Right forelimb (tissue), 1 donor: ENCODE data around the gene BTK.
"Not testable (repeated sequence)": the region's sequence is repeated elsewhere in the genome, so short reads cannot be mapped to it uniquely, and the experiment has no call there.

ENCODE experiments used
- DNase-seq: peaks from one replicate; pipeline ENCODE4 v3.0.0-alpha.2; 2018

The BTK gene

DNA sequence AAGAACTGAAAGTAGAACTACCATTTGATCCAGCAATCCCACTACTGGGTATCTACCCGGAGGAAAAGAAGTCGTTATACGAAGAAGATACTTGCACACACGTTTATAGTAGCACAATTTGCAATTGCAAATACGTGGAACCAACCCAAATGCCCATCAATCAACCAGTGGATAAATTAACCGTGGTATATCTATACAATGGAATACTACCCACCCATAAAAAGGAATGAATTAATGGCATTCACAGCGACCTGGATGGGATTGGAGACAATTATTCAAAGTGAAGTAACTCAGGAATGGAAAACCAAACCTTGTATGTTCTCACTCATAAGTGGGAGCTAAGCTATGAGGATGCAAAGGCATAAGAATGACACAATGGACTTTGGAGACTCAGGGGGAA is 51.7 kb downstream of the BTK start:
- not testable (repeated sequence) for DNase-seq

- not testable (repeated sequence) for DNase-seq
These were observed 59.4 kb downstream of the BTK start for GRCh38 chrX:101326600-101326999.

DNA sequence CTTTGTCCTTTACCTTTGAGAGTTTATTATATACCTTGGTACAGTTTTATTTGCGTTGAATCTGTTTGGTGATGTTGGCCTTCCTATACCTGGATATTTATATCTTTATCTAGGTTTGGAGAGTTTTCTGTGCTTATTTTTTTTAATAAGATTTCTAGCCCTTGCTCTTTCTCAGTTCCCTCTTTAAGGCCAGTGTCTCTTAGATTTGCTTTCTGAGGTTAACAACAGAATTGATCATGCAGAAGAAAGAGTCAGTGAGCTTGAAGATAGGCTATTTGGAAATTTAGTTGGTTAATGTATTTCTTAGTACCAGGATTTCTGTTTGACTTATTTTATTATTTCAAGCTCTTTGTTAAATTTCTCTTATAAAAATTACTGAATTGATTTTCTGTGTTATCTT is 82.2 kb downstream of the BTK start:
- DNase-seq = no peak
